ENCODE measurements around the gene DISC1. TPM values are rescaled to one million over a fixed set of nuclear protein-coding genes. Genes with fewer than 3 reads are reported as not detected.

The DISC1 gene
- total and polyA plus RNA-seq, 2 of the 13 experiments (the other 11 are each of a cell fraction or from before 2014, with no cell fraction given) = 4.2 to 4.6 TPM

DNA sequence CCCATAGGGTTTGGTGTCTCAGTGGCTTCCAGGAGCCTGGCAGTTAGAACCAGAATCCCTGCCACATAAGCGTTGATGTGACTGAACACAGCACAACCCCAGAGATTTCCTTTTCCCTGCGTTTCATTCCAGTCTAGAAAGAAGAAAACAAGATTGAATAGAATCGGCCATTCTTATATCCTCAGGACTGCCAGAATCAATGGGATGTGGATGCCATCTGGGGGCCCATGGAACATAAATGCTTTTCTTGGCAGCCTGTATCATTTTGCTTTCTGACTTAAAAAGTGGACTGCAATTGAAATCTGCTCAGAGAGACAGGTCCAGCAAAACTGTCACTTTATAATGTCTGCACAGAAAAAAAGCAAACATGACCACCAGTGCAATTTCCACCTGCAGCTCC is 80.3 kb downstream of the DISC1 start:
- in situ Hi-C loops (cut with HindIII; ENCODE audit: extremely low pct_ligation_motif_present, low pct_unique_long_range_greater_than_20kb) (no loop called here), intact Hi-C loops (cut with micrococcal nuclease; ENCODE audit: unreplicated experiment) (no loop called here)
- CTCF ChIA-PET (ENCODE audit: low intra/inter-chr PET ratio, low total read pairs) = no interaction called here
- no peak overlapping the region for H3K4me2 ChIP-seq (ENCODE audit: low read depth, low read length)
- TF ChIP-seq, protein P1, sequence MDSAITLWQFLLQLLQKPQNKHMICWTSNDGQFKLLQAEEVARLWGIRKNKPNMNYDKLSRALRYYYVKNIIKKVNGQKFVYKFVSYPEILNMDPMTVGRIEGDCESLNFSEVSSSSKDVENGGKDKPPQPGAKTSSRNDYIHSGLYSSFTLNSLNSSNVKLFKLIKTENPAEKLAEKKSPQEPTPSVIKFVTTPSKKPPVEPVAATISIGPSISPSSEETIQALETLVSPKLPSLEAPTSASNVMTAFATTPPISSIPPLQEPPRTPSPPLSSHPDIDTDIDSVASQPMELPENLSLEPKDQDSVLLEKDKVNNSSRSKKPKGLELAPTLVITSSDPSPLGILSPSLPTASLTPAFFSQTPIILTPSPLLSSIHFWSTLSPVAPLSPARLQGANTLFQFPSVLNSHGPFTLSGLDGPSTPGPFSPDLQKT (CRISPR knock-in tag; IDR thresholded peaks at IDR 0.05; ENCODE audit: borderline replicate concordance) = no peak
- TF ChIP-seq ZNF816 (CRISPR knock-in tag; IDR thresholded peaks at IDR 0.05; ENCODE audit: borderline replicate concordance) (no peak), GABPA (IDR thresholded peaks at IDR 0.05; ENCODE audit: low read depth, low read length) (no peak), GABPA (CRISPR knock-in tag; IDR thresholded peaks at IDR 0.05; ENCODE audit: low read depth) (no peak), GPN1 (CRISPR knock-in tag; IDR thresholded peaks at IDR 0.05; ENCODE audit: borderline replicate concordance) (no peak), ZNF205 (CRISPR knock-in tag; IDR thresholded peaks at IDR 0.05) (no peak), ZZZ3 (CRISPR knock-in tag; IDR thresholded peaks at IDR 0.05; ENCODE audit: borderline replicate concordance) (no peak), ZNF121 (CRISPR knock-in tag; IDR thresholded peaks at IDR 0.05) (no peak), NCOA2 (CRISPR knock-in tag; IDR thresholded peaks at IDR 0.05) (no peak), SOX5 (CRISPR knock-in tag; IDR thresholded peaks at IDR 0.05; ENCODE audit: borderline replicate concordance) (no peak), PTBP1 (IDR thresholded peaks at IDR 0.05; ENCODE audit: low read depth, low read length, poor library complexity, severe bottlenecking) (no peak)
- TF ChIP-seq, protein P2, sequence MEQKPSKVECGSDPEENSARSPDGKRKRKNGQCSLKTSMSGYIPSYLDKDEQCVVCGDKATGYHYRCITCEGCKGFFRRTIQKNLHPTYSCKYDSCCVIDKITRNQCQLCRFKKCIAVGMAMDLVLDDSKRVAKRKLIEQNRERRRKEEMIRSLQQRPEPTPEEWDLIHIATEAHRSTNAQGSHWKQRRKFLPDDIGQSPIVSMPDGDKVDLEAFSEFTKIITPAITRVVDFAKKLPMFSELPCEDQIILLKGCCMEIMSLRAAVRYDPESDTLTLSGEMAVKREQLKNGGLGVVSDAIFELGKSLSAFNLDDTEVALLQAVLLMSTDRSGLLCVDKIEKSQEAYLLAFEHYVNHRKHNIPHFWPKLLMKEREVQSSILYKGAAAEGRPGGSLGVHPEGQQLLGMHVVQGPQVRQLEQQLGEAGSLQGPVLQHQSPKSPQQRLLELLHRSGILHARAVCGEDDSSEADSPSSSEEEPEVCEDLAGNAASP (CRISPR knock-in tag; IDR thresholded peaks at IDR 0.05; ENCODE audit: borderline replicate concordance) = no peak
- ATAC-seq (no peak), DNase-seq (ENCODE audit: low spot score) (no peak), FAIRE-seq (no peak)
- H2AFZ ChIP-seq (ENCODE audit: low read length) = no peak overlapping the region
- H3K9ac ChIP-seq (ENCODE audit: insufficient read depth, low read depth, low read length) = no peak overlapping the region
- BruUV-seq (replicated peaks) = no TSS peak
- no peak overlapping the region for H3K27ac ChIP-seq (ENCODE audit: extremely low read length, insufficient read depth, low read length)
- WGBS (ENCODE audit: low lambda C conversion rate) = 83% methylated on average over 3 of the region's 3 CpGs
- no peaks in the 10 kb centered on the region for H3K9me3 ChIP-seq (ENCODE audit: low read length)
- H4K20me1 ChIP-seq (ENCODE audit: insufficient read depth, low read length) = no peaks in the 10 kb centered on the region
- no peaks in the 10 kb centered on the region; a peak in 1 of 5 replicates for H3K27me3 ChIP-seq (ENCODE audit: control insufficient read depth in 1 of 2, insufficient read depth in 2 of 2, low read length in 2 of 2)
- POLR2A ChIA-PET = no interaction called here
- no peaks in the 10 kb centered on the region for H3K79me2 ChIP-seq (ENCODE audit: insufficient read depth, low read length)
- no peaks in the 10 kb centered on the region for H3K4me1 ChIP-seq (ENCODE audit: insufficient read depth, low read length)
- H3K4me3 ChIP-seq (replicated peaks in 1 of 3; ENCODE audit: insufficient read depth in 1 of 3, low read depth in 2 of 3, low read length in 3 of 3) = no peak overlapping the region
- H3K36me3 ChIP-seq (replicated peaks in 1 of 2; ENCODE audit: control insufficient read depth in 1 of 2, insufficient read depth in 2 of 2, low read length in 2 of 2) = 0 out of 5 replicates have a peak, but pooled peaks cover 0 to 1% of the 10 kb centered on the region in 2 experiments
